Astrocyte of the cerebellum (primary cell): Measurements from ENCODE around the gene LRRC27.

Experiments
- DNase-seq: peaks from one replicate; pipeline ENCODE4 v3.0.0-alpha.2; 2011; ENCODE audit warnings: low read depth
- H3K4me3 ChIP-seq: 2 replicates; pipeline ENCODE4 v1.5.1; 2011; ENCODE audit warnings: mild to moderate bottlenecking, low read depth, low read length, moderate library complexity
- in situ Hi-C: cut with HindIII; loops from 2 replicates; pipeline ENCODE4 v1.10.0; 2017; ENCODE audit warnings: low sequenced_read_pairs
- TF ChIP-seq, protein P1 (sequence below): IDR thresholded peaks from 2 replicates; pipeline ENCODE4 v1.5.1; 2012; ENCODE audit warnings: low read length, low read depth, moderate library complexity, mild to moderate bottlenecking; ENCODE audit errors: missing control alignments

The LRRC27 gene

GRCh38 chr10:132372516-132373095, 40.6 kb downstream of the LRRC27 start:
- in situ Hi-C loops = no loop called here
- H3K4me3 ChIP-seq = no peak overlapping the region
- DNase-seq = no peak
- TF ChIP-seq, protein P1, sequence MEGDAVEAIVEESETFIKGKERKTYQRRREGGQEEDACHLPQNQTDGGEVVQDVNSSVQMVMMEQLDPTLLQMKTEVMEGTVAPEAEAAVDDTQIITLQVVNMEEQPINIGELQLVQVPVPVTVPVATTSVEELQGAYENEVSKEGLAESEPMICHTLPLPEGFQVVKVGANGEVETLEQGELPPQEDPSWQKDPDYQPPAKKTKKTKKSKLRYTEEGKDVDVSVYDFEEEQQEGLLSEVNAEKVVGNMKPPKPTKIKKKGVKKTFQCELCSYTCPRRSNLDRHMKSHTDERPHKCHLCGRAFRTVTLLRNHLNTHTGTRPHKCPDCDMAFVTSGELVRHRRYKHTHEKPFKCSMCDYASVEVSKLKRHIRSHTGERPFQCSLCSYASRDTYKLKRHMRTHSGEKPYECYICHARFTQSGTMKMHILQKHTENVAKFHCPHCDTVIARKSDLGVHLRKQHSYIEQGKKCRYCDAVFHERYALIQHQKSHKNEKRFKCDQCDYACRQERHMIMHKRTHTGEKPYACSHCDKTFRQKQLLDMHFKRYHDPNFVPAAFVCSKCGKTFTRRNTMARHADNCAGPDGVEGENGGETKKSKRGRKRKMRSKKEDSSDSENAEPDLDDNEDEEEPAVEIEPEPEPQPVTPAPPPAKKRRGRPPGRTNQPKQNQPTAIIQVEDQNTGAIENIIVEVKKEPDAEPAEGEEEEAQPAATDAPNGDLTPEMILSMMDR = no peak

DNA sequence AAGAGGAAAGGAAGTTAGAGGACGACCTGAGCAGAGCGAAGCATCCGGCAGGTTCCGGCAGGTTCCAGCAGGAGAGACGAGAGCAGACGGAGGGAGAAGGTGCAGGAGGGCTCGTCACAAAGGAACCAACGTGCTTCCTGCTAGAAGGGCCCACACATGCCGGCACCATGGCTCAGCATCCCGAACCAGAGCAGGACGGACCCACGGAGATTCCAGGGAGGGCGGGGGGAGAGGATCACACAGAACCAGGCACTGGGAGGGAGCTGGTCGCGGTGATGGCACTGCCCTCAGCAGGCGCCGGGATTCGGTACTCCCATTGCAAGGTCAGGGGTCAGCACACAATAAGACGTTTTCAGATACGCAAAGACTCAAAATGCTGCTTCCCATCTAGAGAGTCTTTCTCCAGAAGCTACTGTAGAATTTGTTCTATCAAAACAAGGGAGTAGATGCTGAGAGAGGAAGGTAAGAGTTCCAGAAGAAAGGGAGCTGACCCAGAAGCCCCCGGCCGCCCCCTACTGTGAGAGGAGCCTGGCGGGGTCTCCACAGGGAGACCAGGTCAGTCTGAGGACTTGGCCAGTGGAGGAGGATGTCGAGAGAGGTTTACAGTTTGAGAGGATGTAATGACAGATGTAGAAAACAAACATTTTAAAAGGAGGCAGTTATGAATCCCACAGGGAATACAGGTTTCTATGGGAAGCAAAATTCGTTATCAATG, 41.4 kb downstream of the LRRC27 start:
- in situ Hi-C loops = no loop called here
- TF ChIP-seq, protein P1 = no peak
- no peak for DNase-seq
- H3K4me3 ChIP-seq = no peak overlapping the region

DNA sequence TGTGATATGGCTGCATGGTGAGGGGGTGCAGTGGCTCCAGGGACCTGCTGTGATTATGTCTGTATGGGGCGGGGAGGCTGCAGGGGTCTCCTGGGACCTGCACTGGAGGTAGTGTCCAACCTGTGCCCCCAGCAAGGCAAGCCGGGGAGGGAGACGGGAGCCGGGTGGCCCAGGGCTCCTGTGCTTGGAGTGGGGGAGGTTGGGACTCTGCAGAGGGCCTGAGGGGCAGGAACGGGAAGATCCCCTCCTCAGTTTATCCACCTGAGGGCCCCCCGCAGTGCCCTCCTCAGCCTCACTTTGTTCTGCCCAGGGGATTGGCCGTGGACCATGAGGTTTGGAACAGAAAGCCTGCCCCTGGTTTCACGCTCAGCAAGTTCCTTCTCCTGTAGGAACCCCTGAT, 42.2 kb downstream of the LRRC27 start:
- no peak for DNase-seq
- no peak overlapping the region for H3K4me3 ChIP-seq
- in situ Hi-C loops = no loop called here
- TF ChIP-seq, protein P1 = no peak

DNA sequence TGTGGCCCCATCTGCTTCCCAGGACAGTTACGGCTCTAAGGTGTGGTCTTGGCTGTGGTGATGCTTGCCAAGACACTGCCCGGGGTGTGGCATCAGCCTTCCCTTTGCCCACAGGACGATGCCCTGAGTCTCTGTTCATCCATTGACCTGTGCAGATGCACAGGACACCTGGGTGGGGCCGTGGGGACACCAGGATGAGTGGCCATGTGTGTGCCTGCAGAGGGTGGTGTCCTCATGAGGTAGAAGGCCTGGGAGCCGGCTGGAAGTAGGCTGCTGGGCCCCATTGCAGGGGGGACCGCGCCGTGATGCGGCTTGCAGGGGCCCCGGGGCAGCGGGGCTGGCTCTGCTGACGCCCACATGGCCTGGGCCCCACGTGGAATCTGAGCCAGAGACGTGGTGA, 42.6 kb downstream of the LRRC27 start:
- in situ Hi-C loops = no loop called here
- no peak for DNase-seq
- no peak overlapping the region for H3K4me3 ChIP-seq
- TF ChIP-seq, protein P1 = no peak

DNA sequence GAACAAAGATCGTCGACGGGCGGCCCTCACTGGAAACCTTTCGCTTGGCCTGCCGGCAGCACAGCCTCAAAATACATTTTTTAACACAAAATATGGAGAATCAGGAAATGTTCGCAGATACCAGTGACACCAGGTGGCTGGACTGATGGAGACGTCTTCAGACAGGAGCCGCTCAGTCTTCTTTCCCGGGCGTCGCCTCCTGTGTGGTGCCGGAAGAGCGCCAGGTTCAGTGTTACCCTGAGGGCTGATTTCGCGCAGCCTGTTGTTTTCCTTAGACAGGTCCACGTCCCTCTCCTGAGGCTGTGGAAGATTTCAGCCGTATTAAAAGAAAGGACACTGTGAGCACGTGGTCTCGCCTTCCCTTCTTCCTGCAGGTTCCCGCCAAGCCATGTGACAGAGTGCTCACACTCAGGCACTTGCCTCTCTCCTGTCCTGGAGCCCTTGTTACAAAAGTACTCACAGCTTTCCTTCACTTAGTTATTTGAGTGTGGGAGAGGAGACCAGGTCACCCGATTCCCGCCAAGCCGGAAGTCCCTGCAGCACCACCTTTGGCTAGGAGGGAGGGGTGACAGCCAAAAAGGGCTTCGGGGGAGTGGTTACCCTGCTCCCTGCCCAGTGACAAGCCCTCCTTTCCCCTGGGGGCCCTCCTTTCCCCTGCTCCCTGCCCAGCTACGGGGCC, 43.3 kb downstream of the LRRC27 start:
- in situ Hi-C loops = no loop called here
- H3K4me3 ChIP-seq = no peak overlapping the region
- TF ChIP-seq, protein P1 = no peak
- no peak for DNase-seq

DNA sequence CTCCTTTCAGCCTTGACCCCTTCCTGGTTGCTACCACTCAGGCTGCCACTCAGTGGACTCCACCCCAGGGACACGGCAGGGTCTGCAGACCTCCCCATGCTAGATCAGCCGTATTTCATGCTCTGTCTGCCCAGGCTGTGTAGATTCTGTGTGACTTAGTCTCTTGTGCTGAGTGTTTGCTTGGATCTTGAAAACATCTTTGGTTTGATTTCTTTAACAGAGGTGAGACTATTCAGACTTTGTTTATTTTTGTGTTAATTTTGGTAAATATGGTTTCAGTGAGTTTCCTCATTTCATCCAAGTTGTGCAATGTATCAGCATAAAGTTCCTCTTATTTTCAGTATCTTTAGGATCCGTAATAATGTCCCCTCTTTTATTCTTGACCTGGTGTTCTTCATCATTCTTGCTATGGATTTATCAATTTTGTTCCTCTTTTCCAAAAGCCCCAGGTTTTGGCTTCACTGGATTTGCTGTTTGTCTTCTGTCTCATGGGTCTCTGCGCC, 43.9 kb downstream of the LRRC27 start:
- TF ChIP-seq, protein P1 = no peak
- H3K4me3 ChIP-seq = no peak overlapping the region
- DNase-seq = no peak
- in situ Hi-C loops = no loop called here
